ENCODE results near the gene TTLL12. TPM values are rescaled to one million over a fixed set of nuclear protein-coding genes. Genes with fewer than 3 reads are reported as not detected.

TTLL12 gene
- total RNA-seq, 1 experiment from 2014 or later, result 113 TPM

GRCh38 chr22:43155789-43156188 lies 31.1 kb downstream of the TTLL12 start:
- H3K4me3 ChIP-seq, result no peak overlapping the region
- TF ChIP-seq EZH2 (IDR thresholded peaks at IDR 0.05; ENCODE audit: low read depth) (no peak), CTCF (conservative IDR thresholded peaks at IDR 0.05) (no peak)
- peaks cover 38% of the 10 kb centered on the region for H4K20me1 ChIP-seq (ENCODE audit: insufficient read depth)
- H3K79me2 ChIP-seq (ENCODE audit: low read depth), result peaks cover 51% of the 10 kb centered on the region
- H3F3A ChIP-seq (ENCODE audit: insufficient read depth, low read depth), result peaks cover 6% of the 10 kb centered on the region; the same call in 1 of the 2 replicates
- H3K27me3 ChIP-seq (ENCODE audit: insufficient read depth, low read depth), result no peaks in the 10 kb centered on the region
- intact Hi-C loops (cut with micrococcal nuclease; ENCODE audit: unreplicated experiment), result no loop called here
- BruUV-seq (replicated peaks), result no TSS peak
- no peaks in the 10 kb centered on the region for H3K9me3 ChIP-seq (ENCODE audit: insufficient read depth, low read depth)
- POLR2A ChIA-PET (ENCODE audit: unreplicated experiment), result interaction anchor here (0.6 kb wide), 1 partner anchor 236 kb away, joined by 8 read pairs; no protein-coding TSS in a partner anchor
- no peak overlapping the region for H2AFZ ChIP-seq
- peaks cover 19% of the 10 kb centered on the region for H3K4me1 ChIP-seq (replicated peaks; ENCODE audit: insufficient read depth)
- H3K27ac ChIP-seq, result no peak overlapping the region
- H3K36me3 ChIP-seq (ENCODE audit: low read depth), result peaks cover 4% of the 10 kb centered on the region; the same call in 1 of the 2 replicates
- CTCF ChIA-PET, result interaction anchor here (0.6 kb wide), 1 partner anchor 30 kb away, joined by 9 read pairs; no protein-coding TSS in a partner anchor
- DNase-seq, result peak in 1 of 2 experiments; percentile 26
- no peaks in the 10 kb centered on the region for H3K9me2 ChIP-seq (ENCODE audit: insufficient read depth)
- H3K4me2 ChIP-seq, result no peak overlapping the region

GRCh38 chr22:43154887-43155536 lies 31.9 kb downstream of the TTLL12 start:
- H4K20me1 ChIP-seq (ENCODE audit: insufficient read depth), result peaks cover 30% of the 10 kb centered on the region
- intact Hi-C loops (cut with micrococcal nuclease; ENCODE audit: unreplicated experiment), result loop anchor here (5.0 kb wide), 1 partner anchor 32 kb away; the partner anchor contains the start of gene TTLL12
- H3K9me2 ChIP-seq (ENCODE audit: insufficient read depth), result no peaks in the 10 kb centered on the region
- H3F3A ChIP-seq (ENCODE audit: insufficient read depth, low read depth), result peaks cover 10% of the 10 kb centered on the region; the same call in 1 of the 2 replicates
- peaks cover 4% of the 10 kb centered on the region; the same call in 1 of the 2 replicates for H3K36me3 ChIP-seq (ENCODE audit: low read depth)
- TF ChIP-seq EZH2 (IDR thresholded peaks at IDR 0.05; ENCODE audit: low read depth) (no peak), CTCF (conservative IDR thresholded peaks at IDR 0.05) (no peak)
- POLR2A ChIA-PET (ENCODE audit: unreplicated experiment), result interaction anchor here (0.6 kb wide), 1 partner anchor 235 kb away, joined by 8 read pairs; no protein-coding TSS in a partner anchor
- no TSS peak for BruUV-seq (replicated peaks)
- H3K9me3 ChIP-seq (ENCODE audit: insufficient read depth, low read depth), result no peaks in the 10 kb centered on the region
- no peak overlapping the region for H3K4me3 ChIP-seq
- peaks cover 51% of the 10 kb centered on the region for H3K79me2 ChIP-seq (ENCODE audit: low read depth)
- H2AFZ ChIP-seq, result no peak overlapping the region
- H3K4me2 ChIP-seq, result no peak overlapping the region
- DNase-seq, result no peak
- CTCF ChIA-PET, result no interaction called here
- no peak overlapping the region for H3K27ac ChIP-seq
- H3K4me1 ChIP-seq (replicated peaks; ENCODE audit: insufficient read depth), result peaks cover 20% of the 10 kb centered on the region
- H3K27me3 ChIP-seq (ENCODE audit: insufficient read depth, low read depth), result no peaks in the 10 kb centered on the region

- CTCF ChIA-PET, result no interaction called here
- Histone ChIP-seq H3K4me3 (no peak overlapping the region; the same call in 1 of the 2 replicates), H3K4me1 (replicated peaks; ENCODE audit: insufficient read depth) (peaks cover 20% of the 10 kb centered on the region), H3K79me2 (ENCODE audit: low read depth) (peaks cover 51% of the 10 kb centered on the region), H3K27ac (no peak overlapping the region), H3K9me2 (ENCODE audit: insufficient read depth) (no peaks in the 10 kb centered on the region), H3K27me3 (ENCODE audit: insufficient read depth, low read depth) (no peaks in the 10 kb centered on the region), H3K36me3 (ENCODE audit: low read depth) (no peaks in the 10 kb centered on the region), H3F3A (ENCODE audit: insufficient read depth, low read depth) (peaks cover 14% of the 10 kb centered on the region), H2AFZ (no peak overlapping the region), H4K20me1 (ENCODE audit: insufficient read depth) (peaks cover 21% of the 10 kb centered on the region), H3K4me2 (peak overlapping the region; percentile 57), H3K9me3 (ENCODE audit: insufficient read depth, low read depth) (no peaks in the 10 kb centered on the region)
- BruUV-seq (replicated peaks), result no TSS peak
- intact Hi-C loops (cut with micrococcal nuclease; ENCODE audit: unreplicated experiment), result loop anchor here (5.0 kb wide), 1 partner anchor 33 kb away; the partner anchor contains the start of gene TTLL12
- peak in 1 of 2 experiments; percentile 10 for DNase-seq
- POLR2A ChIA-PET (ENCODE audit: unreplicated experiment), result no interaction called here
- no peak for TF ChIP-seq EZH2 (IDR thresholded peaks at IDR 0.05; ENCODE audit: low read depth)
- TF ChIP-seq CTCF (conservative IDR thresholded peaks at IDR 0.05), result no peak
Observed at GRCh38 chr22:43153899-43154298, 33.0 kb downstream of the TTLL12 start.
